GM21619 (cell line): ENCODE data around the gene GPRIN3.
"Not testable (repeated sequence)": the region's sequence is repeated elsewhere in the genome, so short reads cannot be mapped to it uniquely, and the experiment has no call there.

Source experiments
- ATAC-seq: cut with Tn5 transposase; IDR thresholded peaks from one replicate; pipeline ENCODE4 v1.9.1; 2021; ENCODE audit not compliant: unreplicated experiment

GPRIN3 gene

GRCh38 chr4:89218587-89218986, 89.0 kb downstream of the GPRIN3 start:
- no peak for ATAC-seq

DNA sequence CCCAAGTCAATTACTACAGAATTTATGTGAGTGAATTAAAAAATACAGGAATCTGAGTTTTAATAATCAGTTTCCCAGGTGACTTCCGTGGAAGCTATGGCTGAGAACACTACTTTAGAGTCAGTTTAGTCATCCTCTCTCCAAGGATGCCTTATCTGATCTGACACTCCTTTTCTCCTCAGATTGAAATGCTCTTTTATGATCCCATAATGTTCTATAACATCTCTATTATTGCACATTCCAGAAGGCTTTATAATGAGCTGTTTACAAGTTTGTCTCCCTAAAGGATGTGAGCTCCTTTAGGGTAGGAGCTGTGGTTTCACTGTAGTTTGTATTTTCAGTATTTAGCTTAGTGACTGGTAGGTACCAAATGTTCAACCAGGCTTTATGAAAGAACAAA, 90.0 kb downstream of the GPRIN3 start:
- ATAC-seq, result no peak

- ATAC-seq, result no peak
These were observed 90.7 kb downstream of the GPRIN3 start for GRCh38 chr4:89216866-89217265.

- ATAC-seq, result no peak
These were observed 91.2 kb downstream of the GPRIN3 start for GRCh38 chr4:89216422-89216821.

GRCh38 chr4:89215736-89216135, 91.9 kb downstream of the GPRIN3 start:
- no peak for ATAC-seq

DNA sequence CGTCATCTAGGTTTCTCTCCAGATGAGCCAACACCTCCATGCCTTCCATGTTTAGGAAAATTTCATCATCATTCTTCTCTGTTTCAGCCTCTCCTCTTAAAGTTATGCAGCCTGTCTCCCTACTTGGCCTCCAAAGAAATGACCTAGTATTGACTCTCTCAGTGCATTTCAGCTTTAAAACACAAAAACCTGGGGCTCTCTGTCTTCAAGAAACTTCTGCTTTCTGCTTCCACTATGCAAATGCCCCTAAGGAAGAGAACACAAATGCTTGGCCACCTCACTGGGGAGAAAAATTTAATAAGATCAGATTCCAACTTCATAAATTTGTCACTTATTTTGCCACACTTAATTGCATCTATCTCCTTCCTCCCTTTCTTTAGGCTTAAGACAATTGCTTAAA, 93.3 kb downstream of the GPRIN3 start:
- no peak for ATAC-seq

DNA sequence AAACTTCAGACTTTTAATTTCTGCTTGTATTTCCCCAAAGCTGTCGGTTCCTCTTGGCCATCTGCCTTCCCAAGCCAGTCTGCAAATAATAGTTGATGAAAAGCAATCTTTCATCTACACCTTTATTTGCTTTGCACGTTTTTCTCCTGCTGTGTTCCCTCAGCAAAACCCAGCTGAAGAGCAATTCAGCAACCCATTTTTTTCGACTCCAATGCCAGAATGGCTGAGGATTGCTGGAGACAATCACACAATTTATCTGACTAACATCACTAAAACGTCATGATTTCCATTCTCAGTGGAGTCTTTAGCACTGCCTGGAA, 94.3 kb downstream of the GPRIN3 start:
- no peak for ATAC-seq

DNA sequence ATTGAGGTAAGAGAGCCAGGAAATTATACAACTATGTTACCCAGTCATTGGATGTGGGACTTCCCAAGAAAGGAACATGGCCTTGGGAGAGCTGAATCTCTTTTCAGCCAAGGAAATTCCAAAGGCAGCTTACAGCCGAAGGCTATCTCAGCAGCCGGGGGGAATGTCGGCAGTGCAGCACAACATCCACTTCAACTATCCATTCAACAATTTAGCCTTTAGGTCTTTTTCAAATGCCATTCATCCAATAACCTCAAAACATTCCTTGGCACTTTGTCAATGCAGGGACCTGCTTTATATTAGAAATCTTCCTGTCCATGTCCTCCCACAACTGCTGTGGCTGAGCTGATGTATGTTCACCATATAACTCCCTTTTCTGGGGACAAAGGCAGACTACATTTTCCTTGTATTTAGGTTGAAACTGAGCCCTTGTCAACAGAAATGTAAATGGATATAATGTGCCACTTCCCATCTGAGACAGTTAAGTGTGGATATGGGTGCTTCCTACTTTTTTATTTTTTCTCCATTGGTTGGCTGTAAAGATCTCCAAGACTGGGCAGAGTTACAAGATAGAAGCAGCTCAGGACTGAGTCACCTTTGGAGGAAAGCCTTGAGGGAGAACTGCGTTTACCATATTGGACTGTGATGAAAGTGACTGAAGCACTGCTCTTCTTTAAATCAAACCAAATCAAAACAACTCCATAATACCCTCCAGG, 94.8 kb downstream of the GPRIN3 start:
- ATAC-seq, result no peak

- no peak for ATAC-seq
These were observed 103.0 kb downstream of the GPRIN3 start for GRCh38 chr4:89204624-89205023.

DNA sequence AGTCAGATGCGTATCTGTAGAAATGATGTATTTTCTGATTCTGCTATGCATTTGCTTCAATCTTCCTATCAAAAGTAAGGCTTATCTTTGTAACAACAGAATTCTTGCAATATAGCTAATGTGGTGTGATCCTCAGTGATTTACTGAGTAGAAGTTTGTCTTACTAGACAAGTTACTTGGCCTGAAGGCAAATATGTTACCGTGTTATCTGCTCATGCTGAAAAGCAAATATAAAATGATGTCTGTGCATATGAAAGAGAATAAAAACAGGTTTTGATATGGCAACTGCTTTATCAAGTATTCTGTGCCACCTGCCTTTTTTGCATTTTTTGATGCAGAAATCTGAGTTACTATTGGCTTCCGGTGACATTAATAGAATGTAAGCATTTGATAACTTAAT, 103.7 kb downstream of the GPRIN3 start:
- ATAC-seq, result no peak

DNA sequence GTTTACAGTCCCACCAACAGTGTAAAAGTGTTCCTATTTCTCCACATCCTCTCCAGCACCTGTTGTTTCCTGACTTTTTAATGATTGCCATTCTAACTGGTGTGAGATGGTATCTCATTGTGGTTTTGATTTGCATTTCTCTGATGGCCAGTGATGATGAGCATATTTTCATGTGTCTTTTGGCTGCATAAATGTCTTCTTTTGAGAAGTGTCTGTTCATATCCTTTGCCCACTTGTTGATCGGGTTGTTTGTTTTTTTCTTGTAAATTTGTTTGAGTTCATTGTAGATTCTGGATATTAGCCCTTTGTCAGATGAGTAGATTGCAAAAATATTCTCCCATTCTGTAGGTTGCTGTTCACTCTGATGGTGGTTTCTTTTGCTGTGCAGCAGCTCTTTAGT, 108.2 kb downstream of the GPRIN3 start:
- ATAC-seq, result not testable (repeated sequence)

- no peak for ATAC-seq
These were observed 109.7 kb downstream of the GPRIN3 start for GRCh38 chr4:89197920-89198319.

DNA sequence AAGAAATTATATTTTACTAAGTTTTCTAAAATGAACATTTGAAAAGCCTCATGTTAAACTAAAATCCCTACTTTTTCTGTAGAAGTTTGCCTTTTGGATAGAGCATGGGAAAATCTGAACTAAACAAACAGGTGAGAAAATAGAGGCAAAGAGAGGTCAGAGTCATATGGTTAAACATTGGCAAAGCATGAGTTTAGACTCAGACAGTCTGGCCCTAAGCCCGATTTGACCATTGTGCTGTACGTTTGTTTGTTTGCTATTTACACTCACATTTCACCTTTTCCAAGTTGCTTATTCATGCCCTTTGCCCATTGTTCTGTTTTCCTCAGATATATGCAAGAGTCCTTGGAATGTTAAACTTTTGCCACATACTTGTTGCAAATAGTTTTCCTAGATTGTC, 110.9 kb downstream of the GPRIN3 start:
- ATAC-seq, result no peak

DNA sequence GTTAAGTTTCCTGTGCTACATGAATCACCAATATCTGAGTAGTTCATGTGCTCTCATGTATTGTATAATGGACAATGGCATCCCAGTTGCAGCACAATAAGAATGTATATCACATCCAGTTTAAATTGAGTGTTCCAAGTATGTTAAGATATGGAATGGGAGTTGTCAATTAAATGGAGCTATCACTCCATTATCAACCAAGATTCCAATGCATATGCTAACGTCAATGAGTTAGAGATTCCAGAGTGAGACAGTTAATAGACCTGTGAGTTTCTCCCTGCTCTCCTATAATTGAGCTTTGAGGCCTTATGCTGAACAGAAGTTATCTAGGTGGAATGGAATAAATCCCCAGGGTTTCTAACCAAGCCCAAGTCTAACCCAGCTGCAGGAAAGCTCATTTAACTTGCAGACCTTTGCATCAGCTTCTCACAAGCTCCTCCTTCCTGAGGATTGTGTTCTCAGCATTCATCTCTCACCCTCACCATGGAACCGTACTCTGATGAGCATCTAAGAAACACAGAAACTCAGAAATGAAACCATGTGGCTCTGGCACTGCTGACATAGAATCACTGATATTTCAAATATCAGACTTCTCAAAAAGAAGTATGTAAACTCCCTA, 111.4 kb downstream of the GPRIN3 start:
- no peak for ATAC-seq

- ATAC-seq, result no peak
These were observed 113.8 kb downstream of the GPRIN3 start for GRCh38 chr4:89193843-89194242.
